B cell (primary cell): ENCODE measurements around the gene CACUL1. TPM values are rescaled to one million over a fixed set of nuclear protein-coding genes. Genes with fewer than 3 reads are reported as not detected.

Experiments
- ATAC-seq: fragments of 200-7000 bp; cut with Tn5 transposase; one replicate; pipeline ENCODE4 v1.10.0; 2021; ENCODE audit warnings: low read depth, mild to moderate bottlenecking, moderate number of reproducible peaks, moderate library complexity
- CTCF ChIA-PET: fragments of 350-600 bp; sonication (Branson Sonifier 250); formaldehyde crosslinking; loops from one replicate; lab custom pipeline; 2021; ENCODE audit warnings: antibody characterized with exemption, inconsistent platforms; lab: Charles Lee
- POLR2A ChIA-PET: fragments of 350-600 bp; sonication (Branson Sonifier 250); formaldehyde crosslinking; loops from one replicate; lab custom pipeline; 2021; ENCODE audit warnings: antibody characterized with exemption; lab: Charles Lee
- DNase-seq: peaks from one replicate; pipeline ENCODE4 v3.0.0; 2013
- H2AFZ ChIP-seq: 2 replicates; pipeline ENCODE4 v1.6.1; 2012; ENCODE audit warnings: mild to moderate bottlenecking, low read depth, low read length; ENCODE audit not compliant: insufficient read depth, poor library complexity, severe bottlenecking
- H3K27ac ChIP-seq, 2 donors: 1 replicate in 1 of 2; 2 replicates in 1 of 2; pipeline ENCODE4 v1.5.1; 2012 to 2013; ENCODE audit warnings: low read length in 2 of 2, mild to moderate bottlenecking in 2 of 2, moderate library complexity in 1 of 2
- H3K27me3 ChIP-seq, 4 experiments: fragments of 200-600 bp in 1 of 4; sonication (generic) in 1 of 4; replicated peaks in 1 of 4; 1 replicate in 2 of 4; 2 replicates in 2 of 4; pipeline versions ENCODE4 v1.6.1 to v1.7.0; 2013 to 2016; ENCODE audit warnings: low read length in 3 of 4, mild to moderate bottlenecking in 2 of 4, mixed read lengths in 1 of 4, moderate library complexity in 1 of 4; ENCODE audit not compliant: insufficient read depth in 4 of 4, control insufficient read depth in 3 of 4; ENCODE audit errors: control extremely low read depth in 1 of 4
- H3K36me3 ChIP-seq, 2 experiments: replicated peaks in 1 of 2; 1 replicate in 1 of 2; 2 replicates in 1 of 2; pipeline versions ENCODE4 v1.6.1 to v1.7.1; 2013; ENCODE audit warnings: low read length in 1 of 2; ENCODE audit not compliant: insufficient read depth in 2 of 2, control insufficient read depth in 1 of 2; ENCODE audit errors: control extremely low read depth in 1 of 2, extremely low read depth in 1 of 2
- H3K4me1 ChIP-seq, 2 donors: fragments of 200-600 bp in 1 of 2; sonication (generic) in 1 of 2; 1 replicate in 1 of 2; 2 replicates in 1 of 2; pipeline versions ENCODE4 v1.5.1 to v1.6.1; 2013 to 2017; ENCODE audit warnings: low read length in 2 of 2; ENCODE audit not compliant: control insufficient read depth in 2 of 2, insufficient read depth in 2 of 2
- H3K4me2 ChIP-seq: replicated peaks from 2 replicates; pipeline ENCODE3; 2012; ENCODE audit warnings: mild to moderate bottlenecking, low read depth, low read length; ENCODE audit not compliant: poor library complexity, severe bottlenecking
- H3K4me3 ChIP-seq, 5 experiments: fragments of 200-600 bp in 1 of 5; sonication (generic) in 1 of 5; 1 replicate in 3 of 5; 2 replicates in 2 of 5; pipeline versions ENCODE4 v1.5.1 to v1.7.0; 2011 to 2016; ENCODE audit warnings: low read length in 4 of 5, mild to moderate bottlenecking in 4 of 5, low read depth in 2 of 5, control low read depth in 1 of 5, moderate library complexity in 1 of 5; ENCODE audit not compliant: insufficient read depth in 1 of 5; ENCODE audit errors: control extremely low read depth in 1 of 5, extremely low read depth in 1 of 5
- H3K79me2 ChIP-seq: fragments of 200-600 bp; sonication (generic); one replicate; pipeline ENCODE4 v1.6.0; 2016; ENCODE audit warnings: low read length; ENCODE audit not compliant: control insufficient read depth, insufficient read depth
- H3K9ac ChIP-seq: fragments of 200-600 bp; sonication (generic); 2 replicates; pipeline ENCODE4 v1.6.1; 2017; ENCODE audit warnings: mild to moderate bottlenecking, low read length, moderate library complexity
- H3K9me3 ChIP-seq, 3 donors: one replicate each; pipeline versions ENCODE4 v1.6.1 to v1.7.1; 2013; ENCODE audit warnings: low read length in 2 of 3; ENCODE audit not compliant: control insufficient read depth in 2 of 3, insufficient read depth in 1 of 3; ENCODE audit errors: control extremely low read depth in 1 of 3
- H4K20me1 ChIP-seq: 2 replicates; pipeline ENCODE4 v1.6.0; 2012; ENCODE audit warnings: mild to moderate bottlenecking, low read length; ENCODE audit not compliant: insufficient read depth, control insufficient read depth, poor library complexity, severe bottlenecking
- H3K27ac Mint-ChIP-seq: one replicate; pipeline ENCODE4 v1.8.0; 2021; ENCODE audit warnings: mixed read lengths
- H3K27me3 Mint-ChIP-seq: one replicate; pipeline ENCODE4 v1.8.0; 2021; ENCODE audit warnings: mixed read lengths
- H3K4me1 Mint-ChIP-seq: one replicate; pipeline ENCODE4 v1.8.0; 2021; ENCODE audit warnings: mixed read lengths
- H3K4me3 Mint-ChIP-seq: one replicate; pipeline ENCODE4 v1.8.0; 2021; ENCODE audit warnings: mixed read lengths
- H3K9me3 Mint-ChIP-seq: one replicate; pipeline ENCODE4 v1.8.0; 2022; ENCODE audit warnings: mixed read lengths; ENCODE audit not compliant: insufficient read depth
- CTCF ChIP-seq: fragments of 200-600 bp; IDR thresholded peaks from one replicate; pipeline ENCODE4 v1.8.0; 2022; ENCODE audit warnings: antibody characterized with exemption, mild to moderate bottlenecking
- EZH2 ChIP-seq: IDR thresholded peaks from 2 replicates; pipeline ENCODE4 v1.6.1; 2012; ENCODE audit warnings: borderline replicate concordance, low read depth, mild to moderate bottlenecking, moderate library complexity, low read length; ENCODE audit not compliant: insufficient read depth, poor library complexity, severe bottlenecking
- WGBS: methylation state at CpG from one replicate; pipeline ENCODE4 v1.1.5; 2013; ENCODE audit warnings: missing lambda C conversion rate; ENCODE audit not compliant: insufficient coverage; 5-methylcytosine and 5-hydroxymethylcytosine counted together
- intact Hi-C: fragments of 100-400 bp; cut with micrococcal nuclease; formaldehyde crosslinking; loops from one replicate; pipeline ENCODE4 v1.10.0; 2022
- polyA plus RNA-seq: library from polyadenylated mRNA; depleted of rRNA; stranded (reverse); fragments of >200 nt; gene quantifications from 2 replicates; pipeline ENCODE4 v1.2.3, GENCODE V29; 2012
- total RNA-seq, 2 donors: library from RNA; stranded (reverse); fragments of 120-200 nt in 1 of 2; gene quantifications; 1 replicate in 1 of 2; 2 replicates in 1 of 2; pipeline versions ENCODE4 v1.2.3 to v1.2.4, GENCODE V29; 2013 to 2022

CACUL1 gene
- total and polyA plus RNA-seq, 2 donors (not counting 1 experiment from before 2014, with no cell fraction given), result 7.4 to 39.5 TPM

- Histone ChIP-seq H3K79me2 (no peaks in the 10 kb centered on the region), H3K9ac (no peak overlapping the region), H3K36me3 (no peaks in the 10 kb centered on the region), H3K27me3 (peaks cover 0 to 3% (median 0%) of the 10 kb centered on the region in 4 experiments), H2AFZ (no peak overlapping the region), H4K20me1 (no peaks in the 10 kb centered on the region), H3K9me3 (no peaks in the 10 kb centered on the region), H3K4me2 (no peak overlapping the region), H3K27ac (no peak overlapping the region), H3K4me3 (no peak overlapping the region), H3K4me1 (peaks cover 7 to 9% of the 10 kb centered on the region in 2 donors)
- no peak for TF ChIP-seq CTCF
- no peak for TF ChIP-seq EZH2
- Mint-ChIP-seq H3K4me3 (no peak overlapping the region), H3K9me3 (no peaks in the 10 kb centered on the region), H3K27me3 (no peaks in the 10 kb centered on the region), H3K4me1 (peaks cover 8% of the 10 kb centered on the region), H3K27ac (no peak overlapping the region)
- ATAC-seq, result no peak
- intact Hi-C loops, result no loop called here
- POLR2A ChIA-PET, result no interaction called here
- CTCF ChIA-PET, result no interaction called here
- no peak for DNase-seq
- 94% methylated on average over 36 of the region's 36 CpGs for WGBS
These were observed 5.5 kb upstream of the CACUL1 start for GRCh38 chr10:118760265-118760664.

GRCh38 chr10:118758449-118758848 is 3.7 kb upstream of the CACUL1 start:
- CTCF ChIA-PET, result no interaction called here

More at GRCh38 chr10:118758449-118758848, 3.7 kb upstream of the CACUL1 start:
- H3K27me3 Mint-ChIP-seq, result no peaks in the 10 kb centered on the region
- Histone ChIP-seq H2AFZ (no peak overlapping the region), H3K9me3 (no peaks in the 10 kb centered on the region), H3K4me2 (no peak overlapping the region), H3K27ac (no peak overlapping the region), H3K9ac (no peak overlapping the region), H3K4me1 (peaks cover 13 to 19% of the 10 kb centered on the region in 2 donors), H3K79me2 (peaks cover 14% of the 10 kb centered on the region), H3K36me3 (no peaks in the 10 kb centered on the region), H3K4me3 (no peak overlapping the region), H4K20me1 (peaks cover 13% of the 10 kb centered on the region), H3K27me3 (peaks cover 0 to 2% (median 0%) of the 10 kb centered on the region in 4 experiments)
- no peak for DNase-seq
- H3K4me3 Mint-ChIP-seq, result no peak overlapping the region
- WGBS, result no CpG with 5 or more reads among the region's 1 CpG
- H3K9me3 Mint-ChIP-seq, result no peaks in the 10 kb centered on the region
- intact Hi-C loops, result loop anchor here (10.0 kb wide), 1 partner anchor 1384 kb away; the partner anchor contains the start of gene PDZD8
- no peak overlapping the region for H3K27ac Mint-ChIP-seq
- TF ChIP-seq CTCF (no peak), EZH2 (no peak)
- POLR2A ChIA-PET, result no interaction called here
- peaks cover 22% of the 10 kb centered on the region for H3K4me1 Mint-ChIP-seq
- no peak for ATAC-seq
